HG03378 (cell line): ENCODE data around the gene DENND5A.

Experiments
- ATAC-seq: cut with Tn5 transposase; IDR thresholded peaks from one replicate; pipeline ENCODE4 v1.9.1; 2021; ENCODE audit warnings: mild to moderate bottlenecking, moderate library complexity; ENCODE audit not compliant: unreplicated experiment

Gene DENND5A

GRCh38 chr11:9142732-9143131 lies 122.4 kb downstream of the DENND5A start:
- ATAC-seq = no peak

DNA sequence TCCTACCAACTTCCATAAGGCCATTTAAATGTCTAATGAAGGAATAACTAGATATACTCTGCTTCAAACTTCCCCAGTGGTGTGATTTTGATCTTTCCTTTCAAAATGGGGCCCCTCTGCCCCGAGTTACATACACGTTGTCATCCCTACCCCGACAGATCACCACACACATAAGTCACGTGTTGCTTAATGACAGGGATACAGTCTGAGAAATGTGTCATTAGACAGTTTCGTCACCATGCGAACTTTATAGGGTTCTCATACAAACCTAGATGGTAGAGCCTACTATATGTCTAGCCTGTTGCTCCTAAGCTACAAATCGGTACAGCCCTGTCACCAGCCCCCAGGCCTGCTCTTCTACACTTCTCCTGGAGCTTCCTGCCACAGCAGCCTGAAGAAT lies 124.0 kb downstream of the DENND5A start:
- no peak for ATAC-seq

DNA sequence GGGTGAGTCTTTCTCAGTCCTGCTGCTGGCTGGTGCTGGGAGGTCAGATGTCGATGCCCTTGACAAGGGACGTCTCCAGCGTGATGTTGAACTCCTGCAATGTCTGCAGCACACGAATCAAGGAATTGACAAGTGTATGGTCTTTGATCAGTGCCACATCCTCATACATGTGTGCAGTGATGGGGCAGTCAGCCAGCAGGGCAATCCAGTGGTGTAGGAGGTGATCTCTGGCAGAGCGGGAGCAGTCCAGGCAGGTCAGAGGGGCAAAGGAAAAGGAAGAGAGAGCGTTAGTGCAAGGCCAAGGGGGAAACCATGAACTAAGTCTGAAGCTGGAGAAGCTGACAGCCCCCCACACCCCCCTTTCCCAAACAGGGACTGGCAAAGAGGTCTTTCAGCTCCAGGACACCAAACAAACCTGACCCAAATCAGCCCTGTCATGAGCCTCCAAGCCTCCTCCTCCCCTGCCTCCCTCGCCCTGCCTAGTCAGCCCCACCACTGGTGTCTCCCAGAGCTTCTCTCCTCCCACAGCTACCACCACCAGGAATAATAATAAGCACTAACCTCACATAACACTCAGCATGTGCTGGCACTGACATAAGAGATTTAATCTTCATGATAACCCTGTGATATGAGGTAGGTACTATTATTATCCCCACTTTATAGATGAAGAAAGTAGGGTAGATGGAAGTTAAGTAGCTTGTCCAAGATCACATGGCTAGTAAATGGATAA lies 125.4 kb downstream of the DENND5A start:
- ATAC-seq = no peak

DNA sequence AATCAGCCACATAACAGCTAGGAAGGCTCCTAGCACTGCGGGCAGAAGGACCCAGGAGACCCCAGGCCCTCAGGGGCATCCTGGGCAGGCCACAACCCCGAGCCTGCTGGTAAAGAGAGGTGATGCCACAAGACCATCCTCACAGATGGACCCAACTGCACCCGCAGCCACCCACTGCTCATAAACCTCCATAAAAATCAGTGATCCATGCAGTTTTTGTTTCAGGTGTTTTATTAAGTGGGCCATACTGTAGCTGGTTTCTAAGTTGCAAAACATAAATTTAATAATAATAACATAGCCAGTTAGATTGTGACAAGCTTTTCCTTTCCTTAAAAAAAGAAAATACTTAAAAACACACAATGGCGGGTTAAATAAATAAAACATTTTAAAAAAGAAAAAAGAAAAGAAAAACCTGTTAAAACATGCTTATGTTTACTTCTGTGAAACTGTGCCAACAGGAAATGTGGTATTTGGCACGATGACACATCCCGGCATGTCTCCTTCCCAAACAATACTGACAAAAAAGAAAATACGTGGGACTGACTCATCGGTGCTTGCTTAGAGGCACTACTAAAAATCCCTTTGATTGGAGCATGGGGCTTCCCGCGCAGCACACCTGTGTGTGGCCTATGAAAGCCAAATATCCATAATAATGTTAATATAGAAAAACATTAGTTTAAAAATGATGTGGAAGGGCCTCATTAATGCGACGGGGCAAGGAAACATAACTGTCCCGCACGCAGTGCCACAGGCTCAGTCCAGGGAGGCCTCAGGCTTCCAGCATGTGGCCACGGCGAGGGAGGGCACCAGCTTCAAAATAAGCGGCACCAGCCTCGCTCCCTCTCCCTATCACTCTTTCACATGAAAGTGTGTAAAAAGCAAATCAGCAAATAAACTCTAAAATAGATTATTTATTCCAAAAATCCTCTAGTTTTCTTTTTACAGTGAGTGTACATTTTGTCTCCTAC lies 126.3 kb downstream of the DENND5A start:
- no peak for ATAC-seq

DNA sequence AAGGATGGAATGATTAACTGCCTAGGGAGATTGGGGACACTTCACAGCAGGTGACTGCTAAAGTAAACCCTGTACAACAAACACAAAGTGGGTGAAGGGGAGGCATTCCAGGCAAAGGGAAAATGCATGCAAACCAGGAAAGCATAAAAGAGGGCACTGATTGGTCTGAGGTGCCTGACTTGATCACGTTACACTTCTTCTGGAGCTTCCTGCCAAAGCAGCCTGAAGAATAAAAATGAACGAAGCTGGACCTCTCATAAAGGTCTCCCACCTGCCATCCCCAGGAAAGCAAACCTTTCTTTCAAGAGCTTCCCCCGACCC lies 127.1 kb downstream of the DENND5A start:
- no peak for ATAC-seq

GRCh38 chr11:9137293-9138132 lies 127.6 kb downstream of the DENND5A start:
- ATAC-seq = no peak

DNA sequence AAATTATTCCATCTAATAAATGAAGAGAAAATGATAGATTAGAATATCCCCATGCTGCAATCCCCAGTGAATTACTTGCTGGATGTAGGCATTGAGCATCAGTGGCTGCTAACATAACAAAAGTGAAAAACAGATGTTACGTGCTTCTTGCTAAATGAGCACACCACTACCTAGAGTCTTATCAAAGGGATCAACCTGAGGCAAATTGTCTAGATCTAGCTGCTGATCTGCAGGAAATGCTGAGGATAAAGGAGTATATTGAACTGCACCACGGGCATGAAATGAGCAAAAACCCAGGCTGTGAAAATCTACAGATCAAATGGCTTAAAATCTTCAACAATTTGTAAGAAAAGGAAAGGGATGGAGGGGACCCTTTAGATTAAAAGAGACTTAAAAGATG lies 128.4 kb downstream of the DENND5A start:
- no peak for ATAC-seq

GRCh38 chr11:9133956-9134355 lies 131.2 kb downstream of the DENND5A start:
- no peak for ATAC-seq

DNA sequence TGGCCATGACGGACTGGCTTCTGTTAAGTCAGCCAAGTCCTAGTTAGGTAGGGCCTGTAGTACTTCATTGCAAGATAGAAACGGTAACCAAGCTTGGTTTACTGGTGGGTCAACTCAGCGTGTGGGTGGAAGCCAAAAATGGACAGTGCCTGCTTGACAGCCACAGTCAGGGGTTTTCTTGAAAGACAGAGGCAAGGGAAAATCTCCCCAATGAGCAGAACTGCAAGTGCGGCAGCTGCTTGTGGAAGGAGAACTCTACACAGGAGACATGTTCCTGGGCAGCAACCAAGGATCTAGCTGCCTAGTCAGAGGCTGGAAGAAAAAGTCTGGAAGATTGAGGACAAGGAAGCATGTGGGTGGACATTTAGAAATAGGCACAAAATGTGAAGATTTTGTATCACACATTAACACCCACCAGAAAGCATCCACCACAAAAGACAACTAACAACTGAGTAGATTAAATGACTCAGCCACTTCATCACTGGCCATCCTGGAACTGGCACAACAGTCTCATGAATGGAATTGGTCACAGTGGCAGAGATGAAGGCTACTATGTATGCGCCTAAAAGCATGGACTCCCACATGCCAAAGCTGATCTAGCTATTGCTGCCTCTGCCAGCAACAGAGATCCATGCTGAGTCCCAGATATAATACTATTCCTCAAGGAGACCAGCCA lies 132.8 kb downstream of the DENND5A start:
- ATAC-seq = no peak

GRCh38 chr11:9130297-9130696 lies 134.9 kb downstream of the DENND5A start:
- ATAC-seq = no peak

GRCh38 chr11:9126636-9127035 lies 138.5 kb downstream of the DENND5A start:
- ATAC-seq = no peak

DNA sequence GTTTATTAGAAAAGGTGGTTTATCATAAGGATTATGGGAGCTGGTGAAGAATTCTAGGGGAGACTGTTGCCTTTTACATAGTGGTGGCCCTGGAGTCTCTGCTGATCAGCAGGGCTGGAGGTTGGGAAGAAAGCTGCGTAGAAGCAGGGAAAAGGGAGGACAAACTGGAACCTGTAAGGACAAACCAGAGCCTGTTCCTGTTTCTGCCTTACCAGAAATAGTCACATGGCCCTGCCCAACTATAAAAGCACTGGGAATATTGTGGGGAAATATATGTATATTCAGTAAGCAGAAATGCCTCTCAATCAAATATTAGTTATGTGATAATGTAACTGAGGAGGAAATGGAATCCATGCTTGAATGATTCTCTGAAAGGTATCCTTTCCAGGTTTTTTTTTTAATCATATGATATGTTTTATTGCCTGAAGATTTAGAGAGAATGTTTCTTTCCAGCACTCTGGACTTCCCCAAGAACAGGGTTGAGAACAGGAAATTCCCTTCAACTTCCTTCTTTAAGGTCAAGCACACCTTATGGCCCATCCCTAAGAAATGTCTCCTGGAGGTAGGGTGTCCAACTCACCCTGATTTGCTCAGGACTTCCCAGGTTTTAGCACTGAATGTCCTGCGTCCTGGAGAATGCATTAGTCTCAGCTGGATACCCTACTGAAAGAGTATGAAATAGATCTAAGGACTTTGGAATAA lies 139.8 kb downstream of the DENND5A start:
- no peak for ATAC-seq

- ATAC-seq = no peak
These were observed 141.4 kb downstream of the DENND5A start for GRCh38 chr11:9123595-9124304.

DNA sequence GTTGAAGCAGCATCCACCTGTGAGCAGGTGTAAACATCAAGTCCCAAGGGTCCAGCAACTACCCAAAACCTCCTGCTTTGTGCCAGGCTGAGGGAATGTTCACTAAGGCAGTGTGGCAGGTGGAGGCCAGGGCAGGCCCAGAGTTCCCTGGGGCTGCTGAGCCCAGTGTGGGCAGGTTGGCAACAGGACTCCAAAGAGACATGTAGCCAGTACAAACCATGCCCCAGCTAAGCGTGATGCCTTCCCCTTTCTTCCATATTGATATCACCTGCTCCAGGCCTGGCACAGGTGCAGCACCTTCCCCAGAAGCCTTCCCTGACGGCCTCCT lies 143.7 kb downstream of the DENND5A start:
- no peak for ATAC-seq

GRCh38 chr11:9120664-9121468 lies 144.3 kb downstream of the DENND5A start:
- ATAC-seq = no peak

- ATAC-seq = no peak
These were observed 146.9 kb downstream of the DENND5A start for GRCh38 chr11:9118277-9118676.

GRCh38 chr11:9112075-9112474 lies 153.1 kb downstream of the DENND5A start:
- ATAC-seq = no peak

GRCh38 chr11:9109858-9110731 lies 155.1 kb downstream of the DENND5A start:
- no peak for ATAC-seq
